Right lobe of liver (tissue), 6 donors: Measurements from ENCODE around the gene NPEPPS. TPM values are rescaled to one million over a fixed set of nuclear protein-coding genes. Genes with fewer than 3 reads are reported as not detected.

ENCODE experiments used
- ATAC-seq, 4 donors: fragments of 200-7000 bp; cut with Tn5 transposase; one replicate each; pipeline ENCODE4 v1.9.1; 2020; ENCODE audit warnings: mild to moderate bottlenecking in 4 of 4, moderate library complexity in 4 of 4
- DNase-seq, 3 donors: peaks; one replicate each; pipeline ENCODE4 v3.0.0-alpha.2; 2020
- H3K27ac ChIP-seq, 3 donors: fragments of 200-600 bp; one replicate each; pipeline ENCODE4 v1.8.0; 2022
- H3K27me3 ChIP-seq, 2 donors: fragments of 200-600 bp; one replicate each; pipeline ENCODE4 v1.8.0; 2022
- H3K36me3 ChIP-seq, 4 donors: fragments of 200-600 bp; sonication (generic) in 1 of 4; one replicate each; pipeline versions ENCODE4 v1.5.1 to v1.8.0; 2017 to 2022; ENCODE audit warnings: control low read depth in 1 of 4
- H3K4me1 ChIP-seq, 4 donors: fragments of 200-600 bp; sonication (generic) in 1 of 4; one replicate each; pipeline versions ENCODE4 v1.5.1 to v1.8.0; 2017 to 2022; ENCODE audit warnings: control low read depth in 1 of 4
- H3K4me3 ChIP-seq, 3 donors: fragments of 200-600 bp; one replicate each; pipeline ENCODE4 v1.8.0; 2022
- H3K9me3 ChIP-seq, 4 donors: fragments of 200-600 bp; sonication (generic) in 1 of 4; one replicate each; pipeline versions ENCODE4 v1.5.1 to v1.8.0; 2017 to 2022; ENCODE audit warnings: control low read depth in 1 of 4
- CTCF ChIP-seq, 4 donors: fragments of 200-600 bp in 3 of 4; fragments of 450-650 bp in 1 of 4; IDR thresholded peaks; one replicate each; pipeline versions ENCODE4 v1.5.1 to v1.8.0; 2016 to 2022; ENCODE audit warnings: antibody characterized with exemption in 4 of 4, mild to moderate bottlenecking in 2 of 4
- POLR2A ChIP-seq: fragments of 450-650 bp; IDR thresholded peaks from one replicate; pipeline ENCODE4 v1.6.1; 2017; ENCODE audit warnings: antibody characterized with exemption, mild to moderate bottlenecking
- WGBS: methylation state at CpG from one replicate; pipeline ENCODE4 v1.1.6; 2018; ENCODE audit warnings: low coverage, low lambda C conversion rate; ENCODE audit not compliant: insufficient coverage; ENCODE audit errors: missing lambda C conversion rate; 5-methylcytosine and 5-hydroxymethylcytosine counted together
- intact Hi-C, 2 donors: fragments of 100-400 bp; cut with DNase I; formaldehyde crosslinking; loops; one replicate each; pipeline versions ENCODE4 v1.11.2 to v1.14.1; 2022
- total RNA-seq, 6 experiments: library from RNA; depleted of rRNA in 2 of 6; stranded (reverse); fragments of >200 nt in 2 of 6; fragmentation: NEBNext Ultra II Directional in 3 of 6; extraction: Animal tissue kit (Norgen Biotek cat#: 25700) in 3 of 6; gene quantifications; one replicate each; pipeline versions ENCODE4 v1.1.0 to v1.2.4, GENCODE V29; 2016 to 2023
- donor health status: DM: no; HTN: yes; CAD: no.
- donor health status: DM: no; HTN: no; CAD: no.
- donor health status: DM: no; HTN: no; CAD: no.
- donor health status: DM: no; HTN: yes; CAD: no.
- donor health status: DM: no; HTN: yes; CAD: no.

NPEPPS gene
- total RNA-seq, 6 experiments from 2014 or later = 30.0 to 55.1 (median 37.7) TPM

GRCh38 chr17:47630614-47631013 is 99.7 kb downstream of the NPEPPS start:
- no peaks in the 10 kb centered on the region for H3K4me1 ChIP-seq
- ATAC-seq = no peak
- H3K27me3 ChIP-seq = no peaks in the 10 kb centered on the region
- intact Hi-C loops = no loop called here
- WGBS = 43% methylated on average over 2 of the region's 2 CpGs
- no peaks in the 10 kb centered on the region for H3K9me3 ChIP-seq
- no peak for TF ChIP-seq POLR2A
- TF ChIP-seq CTCF (IDR thresholded peaks at IDR 0.05) = no peak
- no peak for DNase-seq
- no peaks in the 10 kb centered on the region for H3K36me3 ChIP-seq
- no peak overlapping the region for H3K27ac ChIP-seq
- no peak overlapping the region for H3K4me3 ChIP-seq

GRCh38 chr17:47632991-47633390 is 102.1 kb downstream of the NPEPPS start:
- DNase-seq (no peak), ATAC-seq (no peak)
- no peaks in the 10 kb centered on the region for H3K27me3 ChIP-seq
- H3K4me3 ChIP-seq = no peak overlapping the region
- no peaks in the 10 kb centered on the region for H3K4me1 ChIP-seq
- 55% methylated on average over 2 of the region's 3 CpGs for WGBS
- no peaks in the 10 kb centered on the region for H3K36me3 ChIP-seq
- no peak overlapping the region for H3K27ac ChIP-seq
- intact Hi-C loops = no loop called here
- no peaks in the 10 kb centered on the region for H3K9me3 ChIP-seq
- no peak for TF ChIP-seq POLR2A
- TF ChIP-seq CTCF (IDR thresholded peaks at IDR 0.05) = no peak

- no peak overlapping the region for H3K4me3 ChIP-seq
- 92% methylated on average over 1 of the region's 1 CpG for WGBS
- H3K27ac ChIP-seq = no peak overlapping the region
- DNase-seq = no peak
- no peaks in the 10 kb centered on the region for H3K9me3 ChIP-seq
- H3K27me3 ChIP-seq = no peaks in the 10 kb centered on the region
- no peak for ATAC-seq
- no peaks in the 10 kb centered on the region for H3K36me3 ChIP-seq
- no peaks in the 10 kb centered on the region for H3K4me1 ChIP-seq
- intact Hi-C loops = no loop called here
- TF ChIP-seq POLR2A (no peak), CTCF (IDR thresholded peaks at IDR 0.05) (no peak)
Observed at GRCh38 chr17:47633996-47634395, 103.1 kb downstream of the NPEPPS start.

- 100% methylated on average over 2 of the region's 3 CpGs for WGBS
- DNase-seq = no peak
Observed at GRCh38 chr17:47634870-47635269, 104.0 kb downstream of the NPEPPS start.

More at GRCh38 chr17:47634870-47635269, 104.0 kb downstream of the NPEPPS start:
- H3K4me3 ChIP-seq = no peak overlapping the region
- intact Hi-C loops = no loop called here
- no peak for ATAC-seq
- no peak for TF ChIP-seq POLR2A
- TF ChIP-seq CTCF (IDR thresholded peaks at IDR 0.05) = no peak
- H3K27ac ChIP-seq = no peak overlapping the region
- H3K4me1 ChIP-seq = no peaks in the 10 kb centered on the region
- no peaks in the 10 kb centered on the region for H3K27me3 ChIP-seq
- H3K36me3 ChIP-seq = no peaks in the 10 kb centered on the region
- no peaks in the 10 kb centered on the region for H3K9me3 ChIP-seq
